ENCODE data around the gene SETDB1.

SETDB1 gene

DNA sequence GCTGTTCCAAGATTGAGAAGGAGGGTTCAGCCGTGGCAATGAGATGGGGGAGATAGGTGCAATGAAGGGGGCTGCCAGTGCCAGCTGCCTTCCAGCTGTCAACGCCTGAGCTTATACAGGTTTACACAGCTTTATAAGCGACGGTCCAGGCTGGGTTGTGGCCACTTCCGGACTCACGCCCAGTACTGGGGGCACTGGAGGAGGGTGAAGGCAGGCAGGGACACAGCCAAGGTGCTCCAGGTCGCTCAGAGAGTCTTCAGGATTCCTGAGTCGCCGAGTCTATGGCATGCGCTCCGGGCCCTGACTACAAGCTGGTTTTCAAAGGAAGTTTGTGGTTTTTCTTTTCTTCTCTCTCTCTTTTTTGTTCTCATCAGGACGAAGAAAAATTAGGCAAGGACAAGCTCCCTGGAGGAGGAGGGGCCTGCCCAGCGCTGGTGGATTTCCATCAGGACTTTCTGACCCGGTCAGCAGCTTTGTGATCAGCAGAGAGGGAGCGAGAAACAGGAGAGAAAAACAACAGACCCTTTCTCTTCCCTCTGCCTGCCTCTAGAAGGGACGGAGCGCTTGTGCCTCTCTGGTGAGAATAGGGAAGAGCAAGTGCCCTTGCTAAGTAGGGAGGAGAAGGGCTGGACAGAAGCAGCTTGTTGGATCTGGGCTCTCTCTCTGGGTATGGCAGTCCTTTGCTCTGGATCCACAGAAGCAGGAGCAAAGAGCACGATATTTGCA, 80.3 kb downstream of the SETDB1 start, which contains the start of gene MINDY1 (continued):
- TF ChIP-seq, protein P1, sequence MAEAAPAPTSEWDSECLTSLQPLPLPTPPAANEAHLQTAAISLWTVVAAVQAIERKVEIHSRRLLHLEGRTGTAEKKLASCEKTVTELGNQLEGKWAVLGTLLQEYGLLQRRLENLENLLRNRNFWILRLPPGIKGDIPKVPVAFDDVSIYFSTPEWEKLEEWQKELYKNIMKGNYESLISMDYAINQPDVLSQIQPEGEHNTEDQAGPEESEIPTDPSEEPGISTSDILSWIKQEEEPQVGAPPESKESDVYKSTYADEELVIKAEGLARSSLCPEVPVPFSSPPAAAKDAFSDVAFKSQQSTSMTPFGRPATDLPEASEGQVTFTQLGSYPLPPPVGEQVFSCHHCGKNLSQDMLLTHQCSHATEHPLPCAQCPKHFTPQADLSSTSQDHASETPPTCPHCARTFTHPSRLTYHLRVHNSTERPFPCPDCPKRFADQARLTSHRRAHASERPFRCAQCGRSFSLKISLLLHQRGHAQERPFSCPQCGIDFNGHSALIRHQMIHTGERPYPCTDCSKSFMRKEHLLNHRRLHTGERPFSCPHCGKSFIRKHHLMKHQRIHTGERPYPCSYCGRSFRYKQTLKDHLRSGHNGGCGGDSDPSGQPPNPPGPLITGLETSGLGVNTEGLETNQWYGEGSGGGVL (tag by site-specific recombination; IDR thresholded peaks at IDR 0.05): no peak
- TF ChIP-seq GLIS2 (tag by site-specific recombination; IDR thresholded peaks at IDR 0.05) (0 out of 2 replicates have a peak, but pooled peaks have one; percentile 16), ZNF629 (tag by site-specific recombination; IDR thresholded peaks at IDR 0.05) (no peak)

DNA sequence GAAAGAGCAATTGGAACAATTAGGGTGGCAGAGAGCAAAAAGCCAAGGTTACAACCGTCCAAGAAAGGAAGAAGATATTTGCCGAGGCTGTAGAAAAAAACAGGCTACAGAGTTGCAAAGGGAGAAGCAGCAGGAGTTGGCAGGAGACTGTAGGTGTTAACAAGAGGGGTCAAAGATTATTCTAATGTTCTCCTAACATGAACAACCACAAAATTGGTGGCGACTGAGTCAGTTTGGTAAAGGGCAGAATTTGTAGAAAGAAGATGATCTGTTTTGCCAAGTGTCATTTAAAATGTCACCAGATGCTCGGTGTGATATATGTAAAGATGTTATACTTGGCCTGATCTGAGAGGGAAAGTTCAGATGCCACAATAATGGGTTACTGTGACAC, 81.7 kb downstream of the SETDB1 start:
- 0 out of 2 replicates have a peak, but pooled peaks cover 3% of the 10 kb centered on the region for H3K4me1 ChIP-seq (ENCODE audit: control insufficient read depth, insufficient read depth, low read length)
- ChIA-PET CTCF (interaction anchor here (0.6 to 3.9 kb wide), 5 partner anchors 12 to 202 kb away, joined by 3 to 73 read pairs (median 5); partner anchors contain the start of gene BNIPL), POLR2A (interaction anchor here (0.7 kb wide), 1 partner anchor 205 kb away, joined by 3 read pairs; no protein-coding TSS in a partner anchor)
- H3K36me3 ChIP-seq (ENCODE audit: control insufficient read depth in 2 of 2, insufficient read depth in 1 of 2, low read length in 2 of 2): peaks cover 0 to 3% of the 10 kb centered on the region in 2 experiments; a peak in 1 of 3 replicates
- H3K27ac ChIP-seq (ENCODE audit: extremely low read depth, low read depth, low read length): peak overlapping the region; percentile 41
- TF ChIP-seq ZEB2 (tag by site-specific recombination; IDR thresholded peaks at IDR 0.05): 0 out of 2 replicates have a peak, but pooled peaks have one; percentile 13
- no peak for TF ChIP-seq GLI2 (tag by site-specific recombination; IDR thresholded peaks at IDR 0.05; ENCODE audit: borderline replicate concordance, low read depth)
- H3K9me3 ChIP-seq (ENCODE audit: control insufficient read depth, insufficient read depth, low read depth, low read length): no peaks in the 10 kb centered on the region
- H3K4me3 ChIP-seq (ENCODE audit: low read depth, low read length): peak overlapping the region; percentile 26

DNA sequence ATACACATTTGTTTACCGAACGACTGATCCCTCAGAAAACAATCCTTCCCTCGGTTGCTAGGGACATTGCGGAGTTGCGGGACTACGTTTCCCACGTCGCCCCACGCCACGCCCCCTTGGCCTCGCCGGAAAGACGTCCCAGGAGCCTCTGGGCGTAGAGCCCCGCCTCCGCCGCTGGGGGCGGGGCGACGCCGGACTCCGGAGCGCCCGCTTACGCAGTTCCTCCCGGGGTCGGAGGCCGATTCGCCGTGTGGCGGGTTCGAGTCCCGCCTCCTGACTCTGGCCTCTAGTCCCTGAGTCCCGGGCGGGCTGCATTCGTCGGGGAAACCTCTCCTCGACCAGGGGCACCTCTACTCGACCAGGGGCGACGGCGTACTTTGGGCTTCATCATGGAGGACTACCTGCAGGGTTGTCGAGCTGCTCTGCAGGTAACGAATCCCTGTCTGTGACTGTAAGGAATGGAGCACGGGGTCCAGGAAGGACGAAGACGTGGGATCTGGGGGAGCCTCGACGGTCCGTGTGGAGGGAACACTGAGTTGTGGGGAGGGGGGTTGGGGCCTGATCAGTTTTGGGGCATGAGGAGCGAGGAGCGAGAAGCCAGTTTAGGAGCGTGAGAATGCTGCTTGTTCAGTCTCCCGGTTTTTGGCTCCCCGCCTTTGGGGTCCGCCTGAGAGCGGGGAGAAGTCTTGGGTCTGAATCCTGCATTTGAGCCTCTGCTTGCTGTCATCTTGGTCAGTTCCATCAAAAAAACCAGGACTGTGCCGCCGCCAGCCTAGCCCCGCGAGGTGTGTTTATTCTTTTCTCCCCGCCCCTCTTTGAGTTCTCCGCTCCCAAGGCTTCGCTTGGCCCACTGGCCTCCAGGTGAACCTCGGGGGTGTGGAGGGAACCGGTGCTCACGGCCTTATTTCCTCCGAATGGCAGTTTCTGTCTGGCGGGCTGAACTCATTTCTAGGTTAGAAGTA, 82.4 kb downstream of the SETDB1 start, which contains the start of gene PRUNE1:
PRUNE1 (plus strand) TSS at position 206 of the 962 bp plus-strand sequence; CDS start at position 390, 184 bp downstream.
- peak within 1 kb of the TSS; percentile 61 for H3K27ac ChIP-seq (ENCODE audit: extremely low read depth, low read depth, low read length)
- no peaks in the 10 kb centered on the region for H3K9me3 ChIP-seq (ENCODE audit: control insufficient read depth, insufficient read depth, low read depth, low read length)
- ChIA-PET POLR2A (interaction anchor here (0.7 kb wide), 1 partner anchor 204 kb away, joined by 3 read pairs; no protein-coding TSS in a partner anchor), CTCF (interaction anchor here (0.7 to 1.4 kb wide), 2 partner anchors 28 to 51 kb away, joined by 4 to 5 read pairs; partner anchors contain the start of genes BNIPL and CDC42SE1)
- peaks cover 0 to 3% of the 10 kb centered on the region in 2 experiments; a peak in 1 of 3 replicates for H3K36me3 ChIP-seq (ENCODE audit: control insufficient read depth in 2 of 2, insufficient read depth in 1 of 2, low read length in 2 of 2)
- H3K4me3 ChIP-seq (ENCODE audit: low read depth, low read length): peak within 1 kb of the TSS; percentile 86
- H3K4me1 ChIP-seq (ENCODE audit: control insufficient read depth, insufficient read depth, low read length): 0 out of 2 replicates have a peak, but pooled peaks cover 3% of the 10 kb centered on the region
- TF ChIP-seq, protein P2, sequence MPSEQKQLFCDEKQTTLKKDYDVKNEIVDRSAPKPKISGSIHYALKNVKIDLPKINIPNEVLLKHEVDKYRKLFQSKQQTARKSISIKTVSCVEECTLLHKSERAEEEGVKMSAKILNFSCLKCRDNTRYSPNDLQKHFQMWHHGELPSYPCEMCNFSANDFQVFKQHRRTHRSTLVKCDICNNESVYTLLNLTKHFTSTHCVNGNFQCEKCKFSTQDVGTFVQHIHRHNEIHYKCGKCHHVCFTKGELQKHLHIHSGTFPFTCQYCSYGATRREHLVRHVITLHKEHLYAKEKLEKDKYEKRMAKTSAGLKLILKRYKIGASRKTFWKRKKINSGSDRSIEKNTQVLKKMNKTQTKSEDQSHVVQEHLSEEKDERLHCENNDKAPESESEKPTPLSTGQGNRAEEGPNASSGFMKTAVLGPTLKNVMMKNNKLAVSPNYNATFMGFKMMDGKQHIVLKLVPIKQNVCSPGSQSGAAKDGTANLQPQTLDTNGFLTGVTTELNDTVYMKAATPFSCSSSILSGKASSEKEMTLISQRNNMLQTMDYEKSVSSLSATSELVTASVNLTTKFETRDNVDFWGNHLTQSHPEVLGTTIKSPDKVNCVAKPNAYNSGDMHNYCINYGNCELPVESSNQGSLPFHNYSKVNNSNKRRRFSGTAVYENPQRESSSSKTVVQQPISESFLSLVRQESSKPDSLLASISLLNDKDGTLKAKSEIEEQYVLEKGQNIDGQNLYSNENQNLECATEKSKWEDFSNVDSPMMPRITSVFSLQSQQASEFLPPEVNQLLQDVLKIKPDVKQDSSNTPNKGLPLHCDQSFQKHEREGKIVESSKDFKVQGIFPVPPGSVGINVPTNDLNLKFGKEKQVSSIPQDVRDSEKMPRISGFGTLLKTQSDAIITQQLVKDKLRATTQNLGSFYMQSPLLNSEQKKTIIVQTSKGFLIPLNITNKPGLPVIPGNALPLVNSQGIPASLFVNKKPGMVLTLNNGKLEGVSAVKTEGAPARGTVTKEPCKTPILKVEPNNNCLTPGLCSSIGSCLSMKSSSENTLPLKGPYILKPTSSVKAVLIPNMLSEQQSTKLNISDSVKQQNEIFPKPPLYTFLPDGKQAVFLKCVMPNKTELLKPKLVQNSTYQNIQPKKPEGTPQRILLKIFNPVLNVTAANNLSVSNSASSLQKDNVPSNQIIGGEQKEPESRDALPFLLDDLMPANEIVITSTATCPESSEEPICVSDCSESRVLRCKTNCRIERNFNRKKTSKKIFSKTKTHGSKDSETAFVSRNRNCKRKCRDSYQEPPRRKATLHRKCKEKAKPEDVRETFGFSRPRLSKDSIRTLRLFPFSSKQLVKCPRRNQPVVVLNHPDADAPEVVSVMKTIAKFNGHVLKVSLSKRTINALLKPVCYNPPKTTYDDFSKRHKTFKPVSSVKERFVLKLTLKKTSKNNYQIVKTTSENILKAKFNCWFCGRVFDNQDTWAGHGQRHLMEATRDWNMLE (tag by site-specific recombination; conservative IDR thresholded peaks at IDR 0.05; ENCODE audit: low read depth): no peak; the same call in none of the 2 replicates
- no peak for TF ChIP-seq ZNF133 (tag by site-specific recombination; IDR thresholded peaks at IDR 0.05)
- no peak for TF ChIP-seq ZNF223 (tag by site-specific recombination; IDR thresholded peaks at IDR 0.05)
- TF ChIP-seq ZNF610 (tag by site-specific recombination; IDR thresholded peaks at IDR 0.05; ENCODE audit: borderline replicate concordance): peak; percentile 61
- TF ChIP-seq ZNF423 (tag by site-specific recombination; IDR thresholded peaks at IDR 0.05): no peak; the same call in 1 of the 2 replicates
- TF ChIP-seq ZNF324 (tag by site-specific recombination; IDR thresholded peaks at IDR 0.05): peak; percentile 76; the same call in 1 of the 2 replicates
- 0 out of 2 replicates have a peak, but pooled peaks have one; percentile 4 for TF ChIP-seq ZNF585B (tag by site-specific recombination; IDR thresholded peaks at IDR 0.05)
- TF ChIP-seq, protein P3, sequence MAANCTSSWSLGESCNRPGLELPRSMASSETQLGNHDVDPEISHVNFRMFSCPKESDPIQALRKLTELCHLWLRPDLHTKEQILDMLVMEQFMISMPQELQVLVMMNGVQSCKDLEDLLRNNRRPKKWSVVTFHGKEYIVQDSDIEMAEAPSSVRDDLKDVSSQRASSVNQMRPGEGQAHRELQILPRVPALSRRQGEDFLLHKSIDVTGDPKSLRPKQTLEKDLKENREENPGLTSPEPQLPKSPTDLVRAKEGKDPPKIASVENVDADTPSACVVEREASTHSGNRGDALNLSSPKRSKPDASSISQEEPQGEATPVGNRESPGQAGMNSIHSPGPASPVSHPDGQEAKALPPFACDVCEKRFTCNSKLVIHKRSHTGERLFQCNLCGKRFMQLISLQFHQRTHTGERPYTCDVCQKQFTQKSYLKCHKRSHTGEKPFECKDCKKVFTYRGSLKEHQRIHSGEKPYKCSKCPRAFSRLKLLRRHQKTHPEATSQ (tag by site-specific recombination; IDR thresholded peaks at IDR 0.05): no peak
- no peak for TF ChIP-seq ZNF248 (tag by site-specific recombination; IDR thresholded peaks at IDR 0.05)
- no peak for TF ChIP-seq ZNF341 (tag by site-specific recombination; IDR thresholded peaks at IDR 0.05; ENCODE audit: low read depth)
- TF ChIP-seq ZNF555 (tag by site-specific recombination; conservative IDR thresholded peaks at IDR 0.05): no peak
- no peak for TF ChIP-seq ZNF548 (tag by site-specific recombination; IDR thresholded peaks at IDR 0.05)
- no peak for TF ChIP-seq ZNF114 (tag by site-specific recombination; IDR thresholded peaks at IDR 0.05)
- TF ChIP-seq ZNF157 (tag by site-specific recombination; IDR thresholded peaks at IDR 0.05): no peak
- no peak for TF ChIP-seq ZNF670 (tag by site-specific recombination; IDR thresholded peaks at IDR 0.05; ENCODE audit: low read depth)
- TF ChIP-seq ZFP3 (tag by site-specific recombination; IDR thresholded peaks at IDR 0.05; ENCODE audit: low read depth): no peak

Data from HEK293 (cell line).